Measurements from ENCODE around the gene ZNF394.

ZNF394 gene

GRCh38 chr7:99449326-99449725 lies 50.8 kb downstream of the ZNF394 start:
- Histone ChIP-seq H3K4me3 (replicated peaks; ENCODE audit: insufficient read depth, low read length) (no peak overlapping the region), H3K27ac (replicated peaks) (no peak overlapping the region), H3K27me3 (ENCODE audit: insufficient read depth, poor library complexity, severe bottlenecking) (no peaks in the 10 kb centered on the region)
- TF ChIP-seq REST (IDR thresholded peaks at IDR 0.05; ENCODE audit: insufficient replicate concordance, low read depth), result no peak
- TF ChIP-seq POLR2AphosphoS5 (IDR thresholded peaks at IDR 0.05; ENCODE audit: low read depth), result no peak
- TF ChIP-seq SPI1 (IDR thresholded peaks at IDR 0.05; ENCODE audit: borderline replicate concordance, low read depth), result no peak
- no peak for TF ChIP-seq CTCF (IDR thresholded peaks at IDR 0.05; ENCODE audit: insufficient read depth, low read length)
- no peak for TF ChIP-seq GABPA (IDR thresholded peaks at IDR 0.05; ENCODE audit: low read depth)
- DNase-seq (ENCODE audit: low read depth in 1 of 2, low spot score in 1 of 2), result no peak

GRCh38 chr7:99448855-99449254 lies 51.2 kb downstream of the ZNF394 start:
- TF ChIP-seq POLR2AphosphoS5 (IDR thresholded peaks at IDR 0.05; ENCODE audit: low read depth) (no peak), CTCF (IDR thresholded peaks at IDR 0.05; ENCODE audit: insufficient read depth, low read length) (no peak), GABPA (IDR thresholded peaks at IDR 0.05; ENCODE audit: low read depth) (no peak), REST (IDR thresholded peaks at IDR 0.05; ENCODE audit: insufficient replicate concordance, low read depth) (no peak), SPI1 (IDR thresholded peaks at IDR 0.05; ENCODE audit: borderline replicate concordance, low read depth) (no peak)
- no peaks in the 10 kb centered on the region for H3K27me3 ChIP-seq (ENCODE audit: insufficient read depth, poor library complexity, severe bottlenecking)
- no peak overlapping the region for H3K4me3 ChIP-seq (replicated peaks; ENCODE audit: insufficient read depth, low read length)
- DNase-seq (ENCODE audit: low read depth in 1 of 2, low spot score in 1 of 2), result no peak
- H3K27ac ChIP-seq (replicated peaks), result no peak overlapping the region

GRCh38 chr7:99447943-99448342 lies 52.1 kb downstream of the ZNF394 start:
- Histone ChIP-seq H3K27ac (replicated peaks) (no peak overlapping the region), H3K4me3 (replicated peaks; ENCODE audit: insufficient read depth, low read length) (no peak overlapping the region), H3K27me3 (ENCODE audit: insufficient read depth, poor library complexity, severe bottlenecking) (no peaks in the 10 kb centered on the region)
- DNase-seq (ENCODE audit: low read depth in 1 of 2, low spot score in 1 of 2), result peak in 1 of 2 experiments; percentile 79
- no peak for TF ChIP-seq REST (IDR thresholded peaks at IDR 0.05; ENCODE audit: insufficient replicate concordance, low read depth)
- TF ChIP-seq CTCF (IDR thresholded peaks at IDR 0.05; ENCODE audit: insufficient read depth, low read length), result peak; percentile 83

All from HL-60 (cell line).